NB4 (cell line): ENCODE measurements around the gene CALN1.

Experiments
- MYC ChIP-seq: IDR thresholded peaks from 2 replicates; pipeline ENCODE4 v1.6.1; 2011; ENCODE audit warnings: low read depth, low read length
- POLR2A ChIP-seq: IDR thresholded peaks from 2 replicates; pipeline ENCODE4 v1.6.1; 2011; ENCODE audit warnings: mild to moderate bottlenecking; ENCODE audit not compliant: insufficient read length; ENCODE audit errors: extremely low read depth
- TF ChIP-seq, protein P1 (sequence below): IDR thresholded peaks from one replicate; pipeline ENCODE4 v1.5.1; 2012; ENCODE audit warnings: low read depth, low read length

GRCh38 chr7:71987200-71987767 lies 424.9 kb downstream of the CALN1 start:
- TF ChIP-seq, protein P1, sequence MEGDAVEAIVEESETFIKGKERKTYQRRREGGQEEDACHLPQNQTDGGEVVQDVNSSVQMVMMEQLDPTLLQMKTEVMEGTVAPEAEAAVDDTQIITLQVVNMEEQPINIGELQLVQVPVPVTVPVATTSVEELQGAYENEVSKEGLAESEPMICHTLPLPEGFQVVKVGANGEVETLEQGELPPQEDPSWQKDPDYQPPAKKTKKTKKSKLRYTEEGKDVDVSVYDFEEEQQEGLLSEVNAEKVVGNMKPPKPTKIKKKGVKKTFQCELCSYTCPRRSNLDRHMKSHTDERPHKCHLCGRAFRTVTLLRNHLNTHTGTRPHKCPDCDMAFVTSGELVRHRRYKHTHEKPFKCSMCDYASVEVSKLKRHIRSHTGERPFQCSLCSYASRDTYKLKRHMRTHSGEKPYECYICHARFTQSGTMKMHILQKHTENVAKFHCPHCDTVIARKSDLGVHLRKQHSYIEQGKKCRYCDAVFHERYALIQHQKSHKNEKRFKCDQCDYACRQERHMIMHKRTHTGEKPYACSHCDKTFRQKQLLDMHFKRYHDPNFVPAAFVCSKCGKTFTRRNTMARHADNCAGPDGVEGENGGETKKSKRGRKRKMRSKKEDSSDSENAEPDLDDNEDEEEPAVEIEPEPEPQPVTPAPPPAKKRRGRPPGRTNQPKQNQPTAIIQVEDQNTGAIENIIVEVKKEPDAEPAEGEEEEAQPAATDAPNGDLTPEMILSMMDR = no peak
- TF ChIP-seq POLR2A = no peak
- no peak for TF ChIP-seq MYC
